H1 (cell line): ENCODE measurements around the gene SHROOM3. TPM values are rescaled to one million over a fixed set of nuclear protein-coding genes. Genes with fewer than 3 reads are reported as not detected.

Experiments used
- CTCF ChIA-PET: fragments of 300-600 bp; sonication (Branson Sonifier 250); formaldehyde crosslinking; loops from one replicate; lab custom pipeline; 2021; ENCODE audit not compliant: partially characterized antibody; lab: Charles Lee
- POLR2A ChIA-PET: fragments of 300-600 bp; sonication (Branson Sonifier 250); formaldehyde crosslinking; loops from one replicate; lab custom pipeline; 2021; ENCODE audit warnings: inconsistent platforms; ENCODE audit not compliant: partially characterized antibody; lab: Charles Lee
- DNase-seq, 2 experiments: peaks; one replicate each; pipeline versions ENCODE4 v3.0.0 to v3.0.0-alpha.2; 2010 to 2022; ENCODE audit warnings: low spot score in 2 of 2, low read depth in 1 of 2, mixed read lengths in 1 of 2
- FAIRE-seq: peaks from 2 replicates; lab custom pipeline; 2011; peaks lifted over from hg19 to GRCh38; lab: Jason Lieb, UNC
- H2AFZ ChIP-seq: 2 replicates; pipeline ENCODE4 v1.8.1; 2012; ENCODE audit warnings: low read length, inconsistent platforms
- H2AK5ac ChIP-seq: 2 replicates; pipeline ENCODE4 v1.6.1; 2013; ENCODE audit warnings: low read depth, low read length
- H2BK120ac ChIP-seq: replicated peaks from 2 replicates; pipeline ENCODE3; 2013; ENCODE audit warnings: low read depth, low read length, inconsistent platforms
- H2BK12ac ChIP-seq: 2 replicates; pipeline ENCODE4 v1.6.1; 2013; ENCODE audit warnings: low read depth, low read length
- H2BK15ac ChIP-seq: 2 replicates; pipeline ENCODE4 v1.6.1; 2013; ENCODE audit warnings: low read length
- H2BK20ac ChIP-seq: 2 replicates; pipeline ENCODE4 v1.6.1; 2013; ENCODE audit warnings: low read length
- H2BK5ac ChIP-seq: 2 replicates; pipeline ENCODE4 v1.6.1; 2013; ENCODE audit warnings: low read depth, low read length
- H3K14ac ChIP-seq: 2 replicates; pipeline ENCODE4 v1.6.1; 2013; ENCODE audit warnings: inconsistent platforms; ENCODE audit not compliant: insufficient read length
- H3K18ac ChIP-seq: 2 replicates; pipeline ENCODE4 v1.6.1; 2013; ENCODE audit warnings: low read length; ENCODE audit errors: extremely low read depth
- H3K23ac ChIP-seq: 2 replicates; pipeline ENCODE4 v1.6.1; 2013; ENCODE audit warnings: inconsistent platforms; ENCODE audit not compliant: insufficient read length
- H3K23me2 ChIP-seq: 2 replicates; pipeline ENCODE4 v1.6.1; 2013; ENCODE audit warnings: low read depth, low read length
- H3K27ac ChIP-seq: 2 replicates; pipeline ENCODE4 v1.6.1; 2011; ENCODE audit warnings: low read depth, low read length, inconsistent platforms
- H3K27me3 ChIP-seq, 4 experiments: replicated peaks in 1 of 4; 1 replicate in 1 of 4; 2 replicates in 3 of 4; pipeline versions ENCODE4 v1.6.1 to v1.8.1; 2011 to 2013; ENCODE audit warnings: low read length in 3 of 4, mild to moderate bottlenecking in 3 of 4, inconsistent platforms in 2 of 4, mixed read lengths in 2 of 4, moderate library complexity in 1 of 4; ENCODE audit not compliant: control insufficient read depth in 3 of 4, insufficient read depth in 3 of 4; ENCODE audit errors: extremely low read depth in 1 of 4
- H3K36me3 ChIP-seq, 4 experiments: 2 replicates each; pipeline versions ENCODE4 v1.6.1 to v1.8.1; 2011 to 2013; ENCODE audit warnings: mild to moderate bottlenecking in 4 of 4, low read length in 3 of 4, moderate library complexity in 2 of 4, control low read depth in 1 of 4, inconsistent platforms in 1 of 4; ENCODE audit not compliant: insufficient read depth in 4 of 4, control insufficient read depth in 2 of 4
- H3K4ac ChIP-seq: replicated peaks from 2 replicates; pipeline ENCODE3; 2013; ENCODE audit warnings: low read length, low read depth, mixed read lengths, inconsistent platforms; ENCODE audit not compliant: insufficient read length
- H3K4me1 ChIP-seq, 4 experiments: replicated peaks in 1 of 4; 1 replicate in 1 of 4; 2 replicates in 3 of 4; pipeline versions ENCODE4 v1.6.1 to v1.8.1; 2011 to 2013; ENCODE audit warnings: low read length in 3 of 4, inconsistent platforms in 2 of 4, mixed read lengths in 1 of 4; ENCODE audit not compliant: insufficient read depth in 4 of 4, control insufficient read depth in 3 of 4
- H3K4me2 ChIP-seq, 2 experiments: 2 replicates each; pipeline versions ENCODE4 v1.6.1 to v1.8.1; 2011 to 2013; ENCODE audit warnings: low read depth in 2 of 2, low read length in 2 of 2, control low read depth in 1 of 2, inconsistent platforms in 1 of 2, mild to moderate bottlenecking in 1 of 2; ENCODE audit not compliant: insufficient read depth in 1 of 2
- H3K4me3 ChIP-seq, 4 experiments: fragments of 200-600, 300-600 bp in 1 of 4; sonication (generic), shearing (Covaris generic), sonication (Bioruptor Twin) in 1 of 4; 2 replicates each; pipeline versions ENCODE4 v1.5.1 to v1.8.1; 2011 to 2016; ENCODE audit warnings: low read length in 4 of 4, low read depth in 3 of 4, control low read depth in 2 of 4, inconsistent platforms in 2 of 4, mild to moderate bottlenecking in 2 of 4, mixed read lengths in 1 of 4, moderate library complexity in 1 of 4; ENCODE audit not compliant: insufficient read depth in 2 of 4; ENCODE audit errors: extremely low read depth in 1 of 4
- H3K56ac ChIP-seq: replicated peaks from 2 replicates; pipeline ENCODE3; 2013; ENCODE audit warnings: low read depth, mild to moderate bottlenecking, mixed read lengths, low read length, inconsistent platforms; ENCODE audit not compliant: insufficient read length
- H3K79me1 ChIP-seq: 2 replicates; pipeline ENCODE4 v1.6.1; 2013; ENCODE audit warnings: low read depth, low read length, control low read depth
- H3K79me2 ChIP-seq, 2 experiments: 2 replicates each; pipeline versions ENCODE4 v1.6.1 to v1.8.1; 2012 to 2013; ENCODE audit warnings: low read length in 2 of 2, mild to moderate bottlenecking in 2 of 2, inconsistent platforms in 1 of 2; ENCODE audit not compliant: insufficient read depth in 2 of 2, control insufficient read depth in 1 of 2
- H3K9ac ChIP-seq, 4 experiments: replicated peaks in 1 of 4; 1 replicate in 1 of 4; 2 replicates in 3 of 4; pipeline versions ENCODE4 v1.6.1 to v1.8.1; 2011 to 2013; ENCODE audit warnings: low read depth in 3 of 4, low read length in 3 of 4, control low read depth in 2 of 4, mild to moderate bottlenecking in 2 of 4, moderate library complexity in 2 of 4, inconsistent platforms in 1 of 4; ENCODE audit errors: extremely low read depth in 1 of 4
- H3K9me3 ChIP-seq, 2 experiments: 2 replicates each; pipeline versions ENCODE4 v1.6.1 to v1.8.1; 2012 to 2013; ENCODE audit warnings: mild to moderate bottlenecking in 2 of 2, moderate library complexity in 2 of 2, control low read depth in 1 of 2, inconsistent platforms in 1 of 2, low read depth in 1 of 2, low read length in 1 of 2, mixed read lengths in 1 of 2; ENCODE audit not compliant: insufficient read depth in 2 of 2
- H4K20me1 ChIP-seq, 2 experiments: replicated peaks in 1 of 2; 2 replicates each; pipeline versions ENCODE3 to v1.8.1; 2011 to 2013; ENCODE audit warnings: inconsistent platforms in 2 of 2, low read length in 2 of 2, mild to moderate bottlenecking in 1 of 2; ENCODE audit not compliant: insufficient read depth in 2 of 2, control insufficient read depth in 1 of 2
- H4K5ac ChIP-seq: 2 replicates; pipeline ENCODE4 v1.6.1; 2013; ENCODE audit warnings: low read length, low read depth, mixed read lengths, inconsistent platforms; ENCODE audit not compliant: insufficient read length
- H4K8ac ChIP-seq: 2 replicates; pipeline ENCODE4 v1.8.0; 2013; ENCODE audit warnings: mild to moderate bottlenecking, moderate library complexity, low read length, inconsistent platforms; ENCODE audit not compliant: insufficient read depth; ENCODE audit errors: extremely low read depth
- H4K91ac ChIP-seq: replicated peaks from 2 replicates; pipeline ENCODE3; 2013; ENCODE audit warnings: low read length, mixed read lengths, inconsistent platforms; ENCODE audit not compliant: insufficient read length
- BCL11A ChIP-seq, 2 experiments: IDR thresholded peaks; one replicate each; pipeline ENCODE4 v1.6.1; 2011; ENCODE audit warnings: low read depth in 2 of 2, low read length in 2 of 2, mild to moderate bottlenecking in 2 of 2
- CHD1 ChIP-seq: IDR thresholded peaks from 2 replicates; pipeline ENCODE4 v1.6.1; 2012; ENCODE audit warnings: low read depth, low read length, improper control_type of control experiment
- CTBP2 ChIP-seq: IDR thresholded peaks from 2 replicates; pipeline ENCODE4 v1.7.0; 2011; ENCODE audit warnings: borderline replicate concordance, mild to moderate bottlenecking, moderate library complexity, mixed read lengths, low read length; ENCODE audit not compliant: insufficient read depth, insufficient read length
- EGR1 ChIP-seq: IDR thresholded peaks from 2 replicates; pipeline ENCODE4 v1.6.1; 2011; ENCODE audit warnings: low read depth, low read length, borderline replicate concordance
- HDAC2 ChIP-seq, 2 experiments: fragments of 300-600 bp in 1 of 2; sonication (generic) in 1 of 2; IDR thresholded peaks; 2 replicates each; pipeline ENCODE4 v1.6.1; 2011 to 2012; ENCODE audit warnings: low read depth in 2 of 2, low read length in 2 of 2, mild to moderate bottlenecking in 2 of 2, moderate library complexity in 2 of 2, borderline replicate concordance in 1 of 2, inconsistent platforms in 1 of 2
- MAFK ChIP-seq: IDR thresholded peaks from 2 replicates; pipeline ENCODE4 v1.6.1; 2012; ENCODE audit warnings: low read depth, mild to moderate bottlenecking, improper control_type of control experiment, low read length
- RAD21 ChIP-seq, 2 experiments: IDR thresholded peaks in 1 of 2; conservative IDR thresholded peaks in 1 of 2; 2 replicates each; pipeline ENCODE4 v1.6.1; 2011; ENCODE audit warnings: low read depth in 2 of 2, low read length in 2 of 2, improper control_type of control experiment in 1 of 2, inconsistent platforms in 1 of 2, mild to moderate bottlenecking in 1 of 2, moderate library complexity in 1 of 2
- TEAD4 ChIP-seq: IDR thresholded peaks from 2 replicates; pipeline ENCODE4 v1.6.1; 2012; ENCODE audit warnings: low read depth, low read length, inconsistent platforms, mixed read lengths
- WGBS, 2 experiments: shearing (Covaris generic) in 1 of 2; methylation state at CpG; one replicate each; pipeline versions ENCODE4 v1.1.6 to v1.1.7; 2013 to 2015; ENCODE audit warnings: low lambda C conversion rate in 2 of 2, mixed read lengths in 2 of 2, inconsistent platforms in 1 of 2, low coverage in 1 of 2, missing lambda C conversion rate in 1 of 2; ENCODE audit not compliant: insufficient replicate concordance in 2 of 2, insufficient coverage in 1 of 2, insufficient read length in 1 of 2; ENCODE audit errors: extremely low coverage in 1 of 2, missing lambda C conversion rate in 1 of 2; 5-methylcytosine and 5-hydroxymethylcytosine counted together
- polyA plus RNA-seq, 7 experiments: library from polyadenylated mRNA; depleted of rRNA in 3 of 7; stranded (reverse) in 5 of 7; unstranded in 2 of 7; fragments of >200 nt in 5 of 7; fragments of 200-250 nt in 2 of 7; gene quantifications; 1 replicate in 5 of 7; 2 replicates in 1 of 7; 4 replicates in 1 of 7; pipeline versions ENCODE4 v1.2.1 to v1.2.3, GENCODE V29; 2011 to 2013; ENCODE audit warnings: missing spikeins in 2 of 7, mixed read lengths in 2 of 7
- total RNA-seq: library from RNA; stranded (reverse); fragmentation: NEBNext Ultra II Directional; extraction: Animal tissue kit (Norgen Biotek cat#: 25700); gene quantifications from 2 replicates; pipeline ENCODE4 v1.2.1, GENCODE V29; 2021
- TF ChIP-seq, protein P1 (sequence below): IDR thresholded peaks from 2 replicates; pipeline ENCODE4 v1.6.1; 2012; ENCODE audit warnings: inconsistent platforms

Gene SHROOM3
- total and polyA plus RNA-seq, 2 of the 8 experiments (the other 6 are each of a cell fraction or from before 2014, with no cell fraction given) = 15.8 to 34.0 TPM

DNA sequence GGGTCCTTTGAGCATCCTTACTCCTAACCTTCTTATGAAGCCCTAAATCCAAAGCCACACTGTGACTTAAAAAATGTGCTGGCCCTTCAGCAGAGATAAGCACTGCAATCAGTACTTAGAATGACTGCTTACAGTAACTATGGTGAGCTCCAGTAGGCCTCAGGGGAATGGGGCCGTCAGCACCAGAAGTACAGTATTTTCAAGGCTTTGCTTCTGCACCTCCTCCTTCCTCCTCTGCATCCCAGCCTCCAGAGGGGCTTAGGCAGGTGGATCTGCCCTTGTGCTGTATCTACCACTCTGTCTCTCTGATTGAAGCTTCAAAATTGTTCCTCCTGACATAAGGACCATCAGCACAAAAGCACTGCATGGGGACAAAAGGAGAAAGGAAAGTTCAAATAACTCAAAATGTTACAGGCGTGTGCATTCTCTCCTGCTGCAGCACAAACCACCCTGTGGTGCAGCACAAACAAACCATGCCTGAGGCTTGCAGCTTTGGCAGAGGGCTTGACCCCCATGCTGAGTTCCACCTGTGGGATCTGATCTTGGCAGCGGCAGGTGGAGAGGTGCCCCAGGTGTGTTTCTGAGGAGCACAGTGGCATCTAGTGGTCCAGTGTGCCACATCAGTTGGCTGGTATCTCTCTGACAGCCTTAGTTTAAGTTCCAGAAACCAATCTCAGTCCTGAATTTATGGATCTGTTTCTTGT is 298.2 kb downstream of the SHROOM3 start:
- no peaks in the 10 kb centered on the region for H3K79me1 ChIP-seq
- FAIRE-seq (peak; percentile 91), DNase-seq (peak; percentile 57 to 64)
- H2BK5ac ChIP-seq = no peak overlapping the region; the same call in 1 of the 2 replicates
- H2AFZ ChIP-seq = no peak overlapping the region
- no peak overlapping the region for H3K23ac ChIP-seq
- peaks cover 5 to 24% (median 16%) of the 10 kb centered on the region in 4 experiments for H3K4me1 ChIP-seq
- H3K79me2 ChIP-seq = peaks cover 0 to 9% of the 10 kb centered on the region in 2 experiments; a peak in 1 of 4 replicates
- H3K9ac ChIP-seq = no peak overlapping the region
- H2BK15ac ChIP-seq = no peak overlapping the region
- WGBS, 2 experiments = 53% methylated on average over 3 of the region's 3 CpGs; no CpG with 5 or more reads in 1 of the 2 experiments
- H4K5ac ChIP-seq = no peak overlapping the region
- no peak overlapping the region for H3K56ac ChIP-seq
- ChIA-PET POLR2A (interaction anchor here (0.5 to 1.3 kb wide), 6 partner anchors 10 to 78 kb away, joined by 3 to 7 read pairs (median 3); no protein-coding TSS in a partner anchor), CTCF (interaction anchor here (0.6 to 3.0 kb wide), 25 partner anchors 9 to 553 kb away, joined by 3 to 13 read pairs (median 4); no protein-coding TSS in a partner anchor)
- H2BK12ac ChIP-seq = peak overlapping the region; percentile 32; the same call in 1 of the 2 replicates
- H3K14ac ChIP-seq = no peak overlapping the region
- H3K27ac ChIP-seq = no peak overlapping the region
- peak overlapping the region in 1 of 2 experiments; percentile 33; a peak in 1 of 4 replicates for H3K4me2 ChIP-seq
- peaks cover 0 to 2% (median under 1%) of the 10 kb centered on the region in 4 experiments; a peak in 3 of 8 replicates for H3K36me3 ChIP-seq
- H3K23me2 ChIP-seq = no peaks in the 10 kb centered on the region
- 0 out of 2 replicates have a peak overlapping the region, but pooled peaks have one; percentile 1 for H2AK5ac ChIP-seq
- peak overlapping the region; percentile 70 for H4K91ac ChIP-seq
- H2BK120ac ChIP-seq = no peak overlapping the region
- H2BK20ac ChIP-seq = 0 out of 2 replicates have a peak overlapping the region, but pooled peaks have one; percentile 7
- H4K8ac ChIP-seq = peak overlapping the region; percentile 16; the same call in 1 of the 2 replicates
- H3K18ac ChIP-seq = 0 out of 2 replicates have a peak overlapping the region, but pooled peaks have one; percentile 10
- H3K9me3 ChIP-seq = no peaks in the 10 kb centered on the region
- H3K27me3 ChIP-seq = no peaks in the 10 kb centered on the region
- peaks cover 0 to 4% of the 10 kb centered on the region in 2 experiments for H4K20me1 ChIP-seq
- no peak overlapping the region for H3K4ac ChIP-seq
- no peak overlapping the region for H3K4me3 ChIP-seq
- peak in 1 of 2 experiments; percentile 93; a peak in 1 of 4 replicates for TF ChIP-seq HDAC2 (IDR thresholded peaks at IDR 0.05; ENCODE audit: borderline replicate concordance in 1 of 2, low read depth in 2 of 2, low read length in 2 of 2)
- peak in 1 of 2 experiments; percentile 20 for TF ChIP-seq BCL11A (IDR thresholded peaks at IDR 0.05; ENCODE audit: low read depth in 2 of 2, low read length in 2 of 2)
- no peak for TF ChIP-seq MAFK
- peak; percentile 90 to 92 for TF ChIP-seq RAD21 (IDR thresholded peaks at IDR 0.05 in 1 of 2, conservative IDR thresholded peaks at IDR 0.05 in 1 of 2; ENCODE audit: low read depth in 2 of 2, low read length in 2 of 2)
- TF ChIP-seq, protein P1, sequence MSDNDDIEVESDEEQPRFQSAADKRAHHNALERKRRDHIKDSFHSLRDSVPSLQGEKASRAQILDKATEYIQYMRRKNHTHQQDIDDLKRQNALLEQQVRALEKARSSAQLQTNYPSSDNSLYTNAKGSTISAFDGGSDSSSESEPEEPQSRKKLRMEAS = peak; percentile 60; the same call in 1 of the 2 replicates
- TF ChIP-seq CTBP2 = no peak
- TF ChIP-seq EGR1 = 0 out of 2 replicates have a peak, but pooled peaks have one; percentile 21
- TF ChIP-seq TEAD4 = 0 out of 2 replicates have a peak, but pooled peaks have one; percentile 45
- no peak for TF ChIP-seq CHD1
